Osteoblast (primary cell): ENCODE measurements around the gene ASPRV1. TPM values are rescaled to one million over a fixed set of nuclear protein-coding genes. Genes with fewer than 3 reads are reported as not detected.
A peak's percentile ranks its signal among the peaks of the same experiment; 100 is the strongest.

Experiments used
- DNase-seq: peaks from one replicate; pipeline ENCODE4 v3.0.0; 2011; ENCODE audit warnings: low spot score, mixed read lengths; ENCODE audit not compliant: insufficient read length; ENCODE audit errors: missing footprints
- H2AFZ ChIP-seq: 2 replicates; pipeline ENCODE4 v1.6.0; 2011; ENCODE audit warnings: mild to moderate bottlenecking, low read length
- H3K27ac ChIP-seq: 2 replicates; pipeline ENCODE4 v1.5.1; 2011; ENCODE audit warnings: mild to moderate bottlenecking, low read depth, low read length, moderate library complexity
- H3K27me3 ChIP-seq: 2 replicates; pipeline ENCODE4 v1.6.0; 2012; ENCODE audit warnings: mild to moderate bottlenecking, control low read depth, inconsistent platforms, low read length, moderate library complexity; ENCODE audit not compliant: insufficient read depth
- H3K36me3 ChIP-seq: 2 replicates; pipeline ENCODE4 v1.5.1; 2011; ENCODE audit warnings: mild to moderate bottlenecking, low read length, control low read depth, moderate library complexity; ENCODE audit not compliant: insufficient read depth
- H3K4me1 ChIP-seq: 2 replicates; pipeline ENCODE4 v1.5.1; 2011; ENCODE audit warnings: mild to moderate bottlenecking, low read length, control low read depth, moderate library complexity; ENCODE audit not compliant: insufficient read depth
- H3K4me2 ChIP-seq: 2 replicates; pipeline ENCODE4 v1.6.0; 2011; ENCODE audit warnings: mild to moderate bottlenecking, low read length; ENCODE audit not compliant: insufficient read depth
- H3K4me3 ChIP-seq: fragments of 200-600 bp; sonication (generic); 3 replicates; pipeline ENCODE4 v1.5.1; 2012; ENCODE audit warnings: mild to moderate bottlenecking, low read length, inconsistent platforms; ENCODE audit not compliant: insufficient read depth
- H3K79me2 ChIP-seq: 2 replicates; pipeline ENCODE4 v1.6.0; 2012; ENCODE audit warnings: mild to moderate bottlenecking, low read length, control low read depth, inconsistent platforms; ENCODE audit not compliant: insufficient read depth
- H3K9me3 ChIP-seq: 2 replicates; pipeline ENCODE4 v1.5.1; 2011; ENCODE audit warnings: low read depth, low read length, control low read depth
- H4K20me1 ChIP-seq: 2 replicates; pipeline ENCODE4 v1.6.0; 2012; ENCODE audit warnings: mild to moderate bottlenecking, low read length, control low read depth; ENCODE audit not compliant: insufficient read depth
- total RNA-seq: library from RNA; depleted of rRNA; stranded (reverse); fragments of >200 nt; gene quantifications from 2 replicates; pipeline ENCODE4 v1.2.3, GENCODE V29; 2012
- TF ChIP-seq, protein P1 (sequence below): IDR thresholded peaks from 2 replicates; pipeline ENCODE4 v1.5.1; 2011; ENCODE audit warnings: mild to moderate bottlenecking, low read depth, low read length, moderate library complexity; ENCODE audit errors: extremely low read depth

ASPRV1 gene
- total RNA-seq, 1 donor, result 0.72 TPM

DNA sequence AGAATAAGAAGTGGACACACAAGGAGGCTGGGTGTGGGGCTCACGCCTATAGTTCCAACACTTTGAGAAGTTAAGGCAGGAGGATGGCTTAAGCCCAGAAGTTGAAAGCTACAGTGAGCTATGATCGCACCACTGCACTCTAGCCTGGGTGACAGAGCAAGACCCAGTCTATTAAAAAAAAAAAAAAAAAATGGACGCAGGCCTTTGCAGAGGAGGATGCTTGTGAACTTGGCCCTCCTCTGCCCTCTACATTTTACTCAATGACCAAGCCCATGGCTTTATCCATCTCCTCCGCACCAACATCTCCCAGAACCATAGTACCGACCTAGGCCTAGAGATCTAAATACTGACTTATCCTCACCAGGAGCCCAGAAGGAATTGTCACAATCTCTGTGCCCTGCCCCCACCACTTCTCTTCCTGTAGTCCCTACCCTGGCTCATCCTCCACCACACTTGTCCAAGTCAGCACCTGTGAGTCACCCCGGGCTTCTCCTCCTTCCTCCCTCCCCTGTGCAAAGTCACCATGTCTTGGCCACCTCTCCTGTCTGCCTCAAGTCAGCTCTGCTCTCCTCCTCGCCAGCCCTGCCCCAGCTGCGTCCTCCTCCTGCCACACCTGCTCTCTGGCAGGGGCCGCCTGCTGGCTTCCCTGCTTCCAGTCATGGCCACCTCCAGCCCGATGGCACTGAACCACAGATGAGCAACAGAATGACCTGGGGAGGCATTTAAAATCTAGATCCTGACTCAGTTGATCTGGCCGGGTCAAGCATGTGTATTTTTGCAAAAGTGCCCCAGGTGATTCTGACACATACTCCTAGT, 35.8 kb upstream of the ASPRV1 start:
- no peaks in the 10 kb centered on the region for H3K79me2 ChIP-seq
- H3K4me3 ChIP-seq, result no peak overlapping the region
- peaks cover 5% of the 10 kb centered on the region for H3K4me1 ChIP-seq
- H3K27ac ChIP-seq, result no peak overlapping the region
- no peaks in the 10 kb centered on the region for H3K36me3 ChIP-seq
- no peaks in the 10 kb centered on the region for H4K20me1 ChIP-seq
- no peaks in the 10 kb centered on the region for H3K27me3 ChIP-seq
- H3K9me3 ChIP-seq, result no peaks in the 10 kb centered on the region
- DNase-seq, result peak; percentile 82
- TF ChIP-seq, protein P1, sequence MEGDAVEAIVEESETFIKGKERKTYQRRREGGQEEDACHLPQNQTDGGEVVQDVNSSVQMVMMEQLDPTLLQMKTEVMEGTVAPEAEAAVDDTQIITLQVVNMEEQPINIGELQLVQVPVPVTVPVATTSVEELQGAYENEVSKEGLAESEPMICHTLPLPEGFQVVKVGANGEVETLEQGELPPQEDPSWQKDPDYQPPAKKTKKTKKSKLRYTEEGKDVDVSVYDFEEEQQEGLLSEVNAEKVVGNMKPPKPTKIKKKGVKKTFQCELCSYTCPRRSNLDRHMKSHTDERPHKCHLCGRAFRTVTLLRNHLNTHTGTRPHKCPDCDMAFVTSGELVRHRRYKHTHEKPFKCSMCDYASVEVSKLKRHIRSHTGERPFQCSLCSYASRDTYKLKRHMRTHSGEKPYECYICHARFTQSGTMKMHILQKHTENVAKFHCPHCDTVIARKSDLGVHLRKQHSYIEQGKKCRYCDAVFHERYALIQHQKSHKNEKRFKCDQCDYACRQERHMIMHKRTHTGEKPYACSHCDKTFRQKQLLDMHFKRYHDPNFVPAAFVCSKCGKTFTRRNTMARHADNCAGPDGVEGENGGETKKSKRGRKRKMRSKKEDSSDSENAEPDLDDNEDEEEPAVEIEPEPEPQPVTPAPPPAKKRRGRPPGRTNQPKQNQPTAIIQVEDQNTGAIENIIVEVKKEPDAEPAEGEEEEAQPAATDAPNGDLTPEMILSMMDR, result no peak
- no peak overlapping the region for H2AFZ ChIP-seq
- H3K4me2 ChIP-seq, result no peak overlapping the region

- no peaks in the 10 kb centered on the region for H3K27me3 ChIP-seq
- DNase-seq, result no peak
- no peaks in the 10 kb centered on the region for H3K36me3 ChIP-seq
- H3K4me2 ChIP-seq, result no peak overlapping the region
- H3K27ac ChIP-seq, result no peak overlapping the region
- H4K20me1 ChIP-seq, result no peaks in the 10 kb centered on the region
- no peaks in the 10 kb centered on the region for H3K9me3 ChIP-seq
- no peak overlapping the region for H3K4me3 ChIP-seq
- TF ChIP-seq, protein P1, result no peak
- peaks cover 5% of the 10 kb centered on the region for H3K4me1 ChIP-seq
- no peaks in the 10 kb centered on the region for H3K79me2 ChIP-seq
- no peak overlapping the region for H2AFZ ChIP-seq
Observed at GRCh38 chr2:69995511-69995910, 34.1 kb upstream of the ASPRV1 start.

- Histone ChIP-seq H2AFZ (no peak overlapping the region), H3K79me2 (no peaks in the 10 kb centered on the region), H3K4me3 (no peak overlapping the region), H3K27ac (no peak overlapping the region), H3K4me2 (no peak overlapping the region), H3K9me3 (no peaks in the 10 kb centered on the region), H3K27me3 (no peaks in the 10 kb centered on the region), H3K4me1 (peaks cover 5% of the 10 kb centered on the region), H3K36me3 (no peaks in the 10 kb centered on the region), H4K20me1 (no peaks in the 10 kb centered on the region)
- no peak for DNase-seq
- TF ChIP-seq, protein P1, result no peak
Observed at GRCh38 chr2:69994166-69994565, 32.7 kb upstream of the ASPRV1 start.

- H3K27me3 ChIP-seq, result no peaks in the 10 kb centered on the region
- no peak overlapping the region for H3K27ac ChIP-seq
- no peak overlapping the region for H3K4me2 ChIP-seq
- H3K9me3 ChIP-seq, result no peaks in the 10 kb centered on the region
- H3K36me3 ChIP-seq, result no peaks in the 10 kb centered on the region
- no peak overlapping the region for H2AFZ ChIP-seq
- no peaks in the 10 kb centered on the region for H3K79me2 ChIP-seq
- H3K4me1 ChIP-seq, result peaks cover 5% of the 10 kb centered on the region
- TF ChIP-seq, protein P1, result no peak
- no peak overlapping the region for H3K4me3 ChIP-seq
- no peaks in the 10 kb centered on the region for H4K20me1 ChIP-seq
- DNase-seq, result no peak
Observed at GRCh38 chr2:69993708-69994107, 32.3 kb upstream of the ASPRV1 start.
